GM10847 (cell line): ENCODE measurements around the gene MCAT.
A peak's percentile ranks its signal among the peaks of the same experiment; 100 is the strongest.

Source experiments
- POLR2A ChIP-seq: IDR thresholded peaks from 2 replicates; pipeline ENCODE4 v1.6.1; 2011; ENCODE audit not compliant: insufficient read length; ENCODE audit errors: extremely low read depth

Gene MCAT

GRCh38 chr22:43127166-43127908, 15.9 kb downstream of the MCAT start:
- TF ChIP-seq POLR2A = no peak

- TF ChIP-seq POLR2A = no peak
Observed at GRCh38 chr22:43126501-43127165, 16.6 kb downstream of the MCAT start.

- TF ChIP-seq POLR2A = no peak
Observed at GRCh38 chr22:43118953-43119458, 24.2 kb downstream of the MCAT start.

GRCh38 chr22:43118024-43118849, 25.0 kb downstream of the MCAT start:
- no peak for TF ChIP-seq POLR2A

GRCh38 chr22:43116932-43117331, 26.3 kb downstream of the MCAT start:
- no peak for TF ChIP-seq POLR2A

- no peak for TF ChIP-seq POLR2A
Observed at GRCh38 chr22:43114958-43115357, 28.2 kb downstream of the MCAT start.

GRCh38 chr22:43113526-43114251, 29.5 kb downstream of the MCAT start:
- no peak for TF ChIP-seq POLR2A

- TF ChIP-seq POLR2A = peak; percentile 9
Observed at GRCh38 chr22:43110927-43111623, 32.1 kb downstream of the MCAT start.

- peak; percentile 23 for TF ChIP-seq POLR2A
Observed at GRCh38 chr22:43110444-43110926, 32.7 kb downstream of the MCAT start, which contains the start of gene BIK. BIK (plus strand) TSS chr22:43110750; CDS start chr22:43124023, 13,273 bp downstream.

- TF ChIP-seq POLR2A = no peak
Observed at GRCh38 chr22:43109921-43110443, 33.2 kb downstream of the MCAT start.

GRCh38 chr22:43109511-43109910, 33.7 kb downstream of the MCAT start:
- TF ChIP-seq POLR2A = no peak

- no peak for TF ChIP-seq POLR2A
Observed at GRCh38 chr22:43106302-43106701, 36.9 kb downstream of the MCAT start.

- no peak for TF ChIP-seq POLR2A
Observed at GRCh38 chr22:43101306-43101705, 41.9 kb downstream of the MCAT start.

- TF ChIP-seq POLR2A = no peak
Observed at GRCh38 chr22:43100225-43100624, 43.0 kb downstream of the MCAT start.

- TF ChIP-seq POLR2A = no peak
Observed at GRCh38 chr22:43099095-43099494, 44.1 kb downstream of the MCAT start.
